ENCODE results near the gene CASR. TPM values are rescaled to one million over a fixed set of nuclear protein-coding genes. Genes with fewer than 3 reads are reported as not detected.

CASR gene
- total RNA-seq, 1 experiment from 2014 or later, result 0.02 TPM

DNA sequence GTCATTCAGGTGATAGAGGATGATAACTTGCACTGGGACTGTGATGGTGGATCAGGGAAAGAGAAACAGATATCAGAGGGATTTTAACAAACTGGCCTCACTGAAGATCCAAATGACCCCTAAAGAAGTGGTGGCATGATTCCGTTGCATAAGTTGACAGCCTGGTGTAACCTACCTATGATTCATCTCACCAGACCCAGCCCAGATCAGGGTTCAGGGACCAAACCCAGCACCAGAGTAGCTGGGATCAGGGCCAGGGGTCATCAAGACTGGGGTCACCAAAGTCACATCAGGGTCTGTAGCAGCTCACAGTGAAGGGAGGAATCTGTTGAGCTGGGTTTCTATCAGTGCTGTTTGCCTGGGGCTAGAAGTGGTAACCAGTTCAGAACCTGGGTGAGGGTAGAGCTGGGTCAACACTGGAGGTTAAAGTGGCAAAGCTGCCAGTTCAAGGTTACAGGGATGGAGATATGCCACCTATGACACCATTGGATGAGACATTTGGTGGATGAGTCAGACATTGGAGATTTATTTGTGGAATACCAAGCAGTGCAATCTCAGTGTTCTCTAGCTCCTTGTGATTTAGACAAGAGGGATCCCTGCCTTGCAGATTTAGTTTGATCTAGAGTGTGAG lies 35.9 kb downstream of the CASR start:
- no peak overlapping the region for H2BK120ac ChIP-seq (ENCODE audit: low read depth, low read length, poor library complexity, severe bottlenecking)
- H3K27me3 ChIP-seq (ENCODE audit: insufficient read depth, low read length), result no peaks in the 10 kb centered on the region
- H4K5ac ChIP-seq (ENCODE audit: insufficient read length, low read depth, low read length), result no peak overlapping the region
- Mint-ChIP-seq H3K36me3 (ENCODE audit: insufficient read depth in 1 of 3, low read depth in 3 of 3) (no peaks in the 10 kb centered on the region), H3K9me3 (peaks cover 6 to 12% of the 10 kb centered on the region in 2 experiments; a peak in 4 of 5 replicates), H3K27ac (no peak overlapping the region), H3K27me3 (ENCODE audit: low read depth) (peaks cover 10% of the 10 kb centered on the region), H3K4me3 (no peak overlapping the region), H3K4me1 (peaks cover 3% of the 10 kb centered on the region in 2 experiments; a peak in 3 of 4 replicates)
- no peak overlapping the region for H3T11ph ChIP-seq (ENCODE audit: low read length)
- H2BK12ac ChIP-seq (ENCODE audit: insufficient read length, low read depth, low read length), result no peak overlapping the region
- no peak overlapping the region for H3K56ac ChIP-seq (ENCODE audit: insufficient read length, low read depth, low read length)
- no peak overlapping the region for H3K23ac ChIP-seq (ENCODE audit: insufficient read length, low read depth, low read length)
- H3K14ac ChIP-seq (ENCODE audit: insufficient read depth, low read length), result no peak overlapping the region
- no peak overlapping the region for H3K27ac ChIP-seq (ENCODE audit: insufficient read length, low read depth, low read length)
- no CpG with 5 or more reads among the region's 1 CpG for WGBS (ENCODE audit: extremely low coverage, insufficient read length, low lambda C conversion rate)
- TF ChIP-seq, protein P1, sequence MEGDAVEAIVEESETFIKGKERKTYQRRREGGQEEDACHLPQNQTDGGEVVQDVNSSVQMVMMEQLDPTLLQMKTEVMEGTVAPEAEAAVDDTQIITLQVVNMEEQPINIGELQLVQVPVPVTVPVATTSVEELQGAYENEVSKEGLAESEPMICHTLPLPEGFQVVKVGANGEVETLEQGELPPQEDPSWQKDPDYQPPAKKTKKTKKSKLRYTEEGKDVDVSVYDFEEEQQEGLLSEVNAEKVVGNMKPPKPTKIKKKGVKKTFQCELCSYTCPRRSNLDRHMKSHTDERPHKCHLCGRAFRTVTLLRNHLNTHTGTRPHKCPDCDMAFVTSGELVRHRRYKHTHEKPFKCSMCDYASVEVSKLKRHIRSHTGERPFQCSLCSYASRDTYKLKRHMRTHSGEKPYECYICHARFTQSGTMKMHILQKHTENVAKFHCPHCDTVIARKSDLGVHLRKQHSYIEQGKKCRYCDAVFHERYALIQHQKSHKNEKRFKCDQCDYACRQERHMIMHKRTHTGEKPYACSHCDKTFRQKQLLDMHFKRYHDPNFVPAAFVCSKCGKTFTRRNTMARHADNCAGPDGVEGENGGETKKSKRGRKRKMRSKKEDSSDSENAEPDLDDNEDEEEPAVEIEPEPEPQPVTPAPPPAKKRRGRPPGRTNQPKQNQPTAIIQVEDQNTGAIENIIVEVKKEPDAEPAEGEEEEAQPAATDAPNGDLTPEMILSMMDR (conservative IDR thresholded peaks at IDR 0.05), result no peak
- H2BK15ac ChIP-seq (ENCODE audit: low read depth, low read length), result no peak overlapping the region
- H3K4me1 ChIP-seq (ENCODE audit: insufficient read depth, low read length), result no peaks in the 10 kb centered on the region
- H3K79me1 ChIP-seq (ENCODE audit: insufficient read depth, low read depth, low read length, poor library complexity, severe bottlenecking), result no peaks in the 10 kb centered on the region
- no peaks in the 10 kb centered on the region for H3K23me2 ChIP-seq (ENCODE audit: insufficient read length, low read depth, low read length, poor library complexity, severe bottlenecking)
- no peaks in the 10 kb centered on the region for H3K79me2 ChIP-seq (ENCODE audit: insufficient read depth, low read length)
- H3K18ac ChIP-seq (ENCODE audit: insufficient read length, low read depth, low read length), result no peak overlapping the region
- H3K9me3 ChIP-seq (ENCODE audit: control insufficient read depth, low read depth, low read length), result no peaks in the 10 kb centered on the region
- H3K4ac ChIP-seq (ENCODE audit: low read depth, low read length), result no peak overlapping the region
- no peak overlapping the region for H2AFZ ChIP-seq (ENCODE audit: low read length)
- no peak overlapping the region for H3K9ac ChIP-seq (ENCODE audit: extremely low read depth, insufficient read length, low read length)
- DNase-seq, result no peak
- H4K91ac ChIP-seq (ENCODE audit: insufficient read length, low read depth, low read length), result no peak overlapping the region
- H2BK5ac ChIP-seq (ENCODE audit: insufficient read length, low read length), result no peak overlapping the region
- H4K20me1 ChIP-seq (ENCODE audit: control insufficient read depth, insufficient read depth, insufficient read length), result no peaks in the 10 kb centered on the region
- H2BK20ac ChIP-seq (ENCODE audit: low read depth, low read length, poor library complexity, severe bottlenecking), result no peak overlapping the region
- H3K4me2 ChIP-seq (ENCODE audit: insufficient read depth, insufficient read length, low read length), result no peak overlapping the region
- H4K8ac ChIP-seq (replicated peaks; ENCODE audit: insufficient read length, low read depth, low read length), result no peak overlapping the region
- no peak overlapping the region for H2AK5ac ChIP-seq (ENCODE audit: insufficient read length, low read length)
